ENCODE data around the gene GALNT18. TPM values are rescaled to one million over a fixed set of nuclear protein-coding genes. Genes with fewer than 3 reads are reported as not detected.

The GALNT18 gene
- polyA plus RNA-seq, 1 donor (not counting 4 experiments of a cell fraction or from before 2014, with no cell fraction given): 27.2 TPM

GRCh38 chr11:11236498-11237059 lies 385.2 kb downstream of the GALNT18 start:
- no peaks in the 10 kb centered on the region for H4K20me1 ChIP-seq (ENCODE audit: control insufficient read depth, extremely low read depth, insufficient read depth, low read length)
- no peaks in the 10 kb centered on the region for H3K9me1 ChIP-seq (ENCODE audit: control insufficient read depth, extremely low read depth, insufficient read depth, low read length)
- TF ChIP-seq CTCF (optimal IDR thresholded peaks at IDR 0.05 in 1 of 3, IDR thresholded peaks at IDR 0.05 in 1 of 3, conservative IDR thresholded peaks at IDR 0.05 in 1 of 3; ENCODE audit: extremely low read depth in 1 of 3, insufficient read depth in 2 of 3, low read length in 3 of 3) (no peak), EZH2 (IDR thresholded peaks at IDR 0.05; ENCODE audit: low read length) (no peak)
- H3K4me1 ChIP-seq (ENCODE audit: control insufficient read depth, extremely low read depth, insufficient read depth, low read length): peaks cover 5% of the 10 kb centered on the region
- no peaks in the 10 kb centered on the region for H3K9me3 ChIP-seq (ENCODE audit: control insufficient read depth, low read depth, low read length)
- FAIRE-seq (no peak), DNase-seq (ENCODE audit: low read depth, low spot score) (no peak)
- no peak overlapping the region for H3K4me2 ChIP-seq (ENCODE audit: control insufficient read depth, extremely low read depth, insufficient read depth, low read depth, low read length)
- no peaks in the 10 kb centered on the region for H3K79me2 ChIP-seq (ENCODE audit: control insufficient read depth, insufficient read depth, low read length)
- no peaks in the 10 kb centered on the region for H3K36me3 ChIP-seq (ENCODE audit: control insufficient read depth in 2 of 2, extremely low read depth in 1 of 2, insufficient read depth in 2 of 2, low read length in 2 of 2)
- H3K27ac ChIP-seq (ENCODE audit: control insufficient read depth, insufficient read depth, low read length): no peak overlapping the region
- H3K4me3 ChIP-seq (ENCODE audit: control insufficient read depth in 2 of 3, extremely low read depth in 1 of 3, insufficient read depth in 2 of 3, low read depth in 1 of 3, low read length in 3 of 3): no peak overlapping the region
- no peaks in the 10 kb centered on the region for H3K27me3 ChIP-seq (ENCODE audit: control insufficient read depth, extremely low read depth, insufficient read depth, low read length)
- dilution Hi-C loops (cut with MboI; ENCODE audit: extremely low pct_ligation_motif_present, low sequenced_read_pairs): no loop called here
- no peak overlapping the region for H3K9ac ChIP-seq (ENCODE audit: control insufficient read depth, extremely low read depth, insufficient read depth, low read length)
- H2AFZ ChIP-seq (ENCODE audit: control insufficient read depth, low read length): no peak overlapping the region

- Histone ChIP-seq H3K4me3 (ENCODE audit: control insufficient read depth in 2 of 3, extremely low read depth in 1 of 3, insufficient read depth in 2 of 3, low read depth in 1 of 3, low read length in 3 of 3) (no peak overlapping the region), H3K27ac (ENCODE audit: control insufficient read depth, insufficient read depth, low read length) (no peak overlapping the region), H3K36me3 (ENCODE audit: control insufficient read depth in 2 of 2, extremely low read depth in 1 of 2, insufficient read depth in 2 of 2, low read length in 2 of 2) (no peaks in the 10 kb centered on the region), H3K27me3 (ENCODE audit: control insufficient read depth, extremely low read depth, insufficient read depth, low read length) (no peaks in the 10 kb centered on the region), H3K9me1 (ENCODE audit: control insufficient read depth, extremely low read depth, insufficient read depth, low read length) (peaks cover 2% of the 10 kb centered on the region), H3K79me2 (ENCODE audit: control insufficient read depth, insufficient read depth, low read length) (no peaks in the 10 kb centered on the region), H3K4me1 (ENCODE audit: control insufficient read depth, extremely low read depth, insufficient read depth, low read length) (peaks cover 27% of the 10 kb centered on the region), H3K9ac (ENCODE audit: control insufficient read depth, extremely low read depth, insufficient read depth, low read length) (no peak overlapping the region), H3K9me3 (ENCODE audit: control insufficient read depth, low read depth, low read length) (no peaks in the 10 kb centered on the region), H4K20me1 (ENCODE audit: control insufficient read depth, extremely low read depth, insufficient read depth, low read length) (no peaks in the 10 kb centered on the region), H2AFZ (ENCODE audit: control insufficient read depth, low read length) (no peak overlapping the region), H3K4me2 (ENCODE audit: control insufficient read depth, extremely low read depth, insufficient read depth, low read depth, low read length) (no peak overlapping the region)
- dilution Hi-C loops (cut with MboI; ENCODE audit: extremely low pct_ligation_motif_present, low sequenced_read_pairs): no loop called here
- FAIRE-seq: no peak
- no peak for DNase-seq (ENCODE audit: low read depth, low spot score)
- no peak for TF ChIP-seq EZH2 (IDR thresholded peaks at IDR 0.05; ENCODE audit: low read length)
These were observed 390.0 kb downstream of the GALNT18 start for GRCh38 chr11:11231763-11232162.

Data from keratinocyte (primary cell).